ENCODE measurements around the gene SMIM22.

The SMIM22 gene

DNA sequence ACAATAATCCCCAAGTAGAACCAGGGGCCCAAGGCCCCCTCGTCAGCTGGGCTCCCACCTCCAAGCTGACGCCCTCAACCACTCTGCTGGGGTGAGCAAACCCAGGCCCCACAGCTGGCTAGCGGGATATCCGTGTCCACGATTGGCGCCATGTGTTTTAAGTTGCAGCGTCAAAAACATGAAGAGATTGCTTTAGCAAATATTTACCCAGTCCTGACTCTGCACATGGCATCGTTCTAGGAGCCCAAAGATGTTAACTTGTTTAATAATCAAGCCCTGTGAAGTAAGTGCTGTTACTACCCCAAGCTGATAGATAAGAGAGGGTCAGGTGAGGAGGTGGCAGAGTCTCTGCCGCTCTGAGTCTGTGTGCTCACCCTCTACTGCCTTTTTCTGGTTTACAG, 6.7 kb upstream of the SMIM22 start:
- no peak for DNase-seq (ENCODE audit: low spot score)
- no peak overlapping the region for H3K27ac ChIP-seq
- TF ChIP-seq, protein P1, sequence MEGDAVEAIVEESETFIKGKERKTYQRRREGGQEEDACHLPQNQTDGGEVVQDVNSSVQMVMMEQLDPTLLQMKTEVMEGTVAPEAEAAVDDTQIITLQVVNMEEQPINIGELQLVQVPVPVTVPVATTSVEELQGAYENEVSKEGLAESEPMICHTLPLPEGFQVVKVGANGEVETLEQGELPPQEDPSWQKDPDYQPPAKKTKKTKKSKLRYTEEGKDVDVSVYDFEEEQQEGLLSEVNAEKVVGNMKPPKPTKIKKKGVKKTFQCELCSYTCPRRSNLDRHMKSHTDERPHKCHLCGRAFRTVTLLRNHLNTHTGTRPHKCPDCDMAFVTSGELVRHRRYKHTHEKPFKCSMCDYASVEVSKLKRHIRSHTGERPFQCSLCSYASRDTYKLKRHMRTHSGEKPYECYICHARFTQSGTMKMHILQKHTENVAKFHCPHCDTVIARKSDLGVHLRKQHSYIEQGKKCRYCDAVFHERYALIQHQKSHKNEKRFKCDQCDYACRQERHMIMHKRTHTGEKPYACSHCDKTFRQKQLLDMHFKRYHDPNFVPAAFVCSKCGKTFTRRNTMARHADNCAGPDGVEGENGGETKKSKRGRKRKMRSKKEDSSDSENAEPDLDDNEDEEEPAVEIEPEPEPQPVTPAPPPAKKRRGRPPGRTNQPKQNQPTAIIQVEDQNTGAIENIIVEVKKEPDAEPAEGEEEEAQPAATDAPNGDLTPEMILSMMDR (IDR thresholded peaks at IDR 0.05), result no peak
- no peak overlapping the region for H3K4me3 ChIP-seq

- no peak for DNase-seq (ENCODE audit: low spot score)
- TF ChIP-seq, protein P1 (IDR thresholded peaks at IDR 0.05), result no peak
- Histone ChIP-seq H3K4me3 (no peak overlapping the region), H3K27ac (no peak overlapping the region)
These were observed 6.3 kb upstream of the SMIM22 start for GRCh38 chr16:4788910-4789309.

GRCh38 chr16:4790261-4790660, 4.9 kb upstream of the SMIM22 start:
- H3K4me3 ChIP-seq, result no peak overlapping the region
- TF ChIP-seq, protein P1 (IDR thresholded peaks at IDR 0.05), result no peak
- DNase-seq (ENCODE audit: low spot score), result no peak
- H3K27ac ChIP-seq, result no peak overlapping the region

GRCh38 chr16:4790871-4791270, 4.3 kb upstream of the SMIM22 start:
- DNase-seq (ENCODE audit: low spot score), result no peak
- Histone ChIP-seq H3K27ac (no peak overlapping the region), H3K4me3 (no peak overlapping the region)
- TF ChIP-seq, protein P1 (IDR thresholded peaks at IDR 0.05), result no peak

- H3K4me3 ChIP-seq, result no peak overlapping the region
These were observed 2.1 kb upstream of the SMIM22 start for GRCh38 chr16:4792951-4793513.

DNA sequence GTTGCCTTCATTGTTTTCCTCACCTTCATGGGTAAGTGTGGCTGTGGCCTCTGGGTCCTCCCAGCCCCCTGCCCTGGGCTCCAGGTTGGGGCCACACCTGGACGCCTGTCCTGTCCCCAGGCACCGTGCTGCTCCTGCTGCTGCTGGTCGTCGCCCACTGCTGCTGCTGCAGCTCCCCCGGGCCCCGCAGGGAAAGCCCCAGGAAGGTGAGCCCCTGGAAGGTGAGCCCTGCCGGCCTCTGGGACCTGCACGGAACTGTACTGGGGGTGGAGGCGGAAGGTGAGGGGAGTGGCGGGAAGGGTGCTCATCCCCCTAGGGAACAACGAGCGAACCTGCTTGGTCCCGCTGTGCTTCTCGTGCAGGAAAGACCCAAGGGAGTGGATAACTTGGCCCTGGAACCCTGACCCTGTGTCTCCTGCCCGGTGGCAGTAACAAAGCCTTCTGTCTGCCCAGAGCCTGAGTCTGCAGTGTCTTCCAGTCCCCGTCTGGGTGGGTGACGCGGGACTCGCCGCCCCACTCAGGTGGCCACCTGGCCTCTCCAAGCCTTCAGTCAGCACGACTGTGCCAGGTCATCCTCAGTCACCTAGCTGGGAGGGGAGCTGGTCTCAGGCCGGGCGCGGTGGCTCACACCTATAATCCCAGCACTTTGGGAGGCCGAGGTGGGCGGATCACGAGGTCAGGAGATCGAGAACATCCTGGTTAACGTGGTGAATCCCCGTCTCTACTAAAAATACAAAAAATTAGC, 831 bp downstream of the SMIM22 start:
- TF ChIP-seq, protein P1 (IDR thresholded peaks at IDR 0.05), result no peak
- Histone ChIP-seq H3K27ac (no peak overlapping the region), H3K4me3 (no peak overlapping the region)
- no peak for DNase-seq (ENCODE audit: low spot score)

More at GRCh38 chr16:4792951-4793513, 2.1 kb upstream of the SMIM22 start:
- TF ChIP-seq, protein P1 (IDR thresholded peaks at IDR 0.05), result no peak
- no peak overlapping the region for H3K27ac ChIP-seq
- DNase-seq (ENCODE audit: low spot score), result no peak

Measured in coronary artery (tissue), 2 donors.